ENCODE results near the gene PNPLA8. TPM values are rescaled to one million over a fixed set of nuclear protein-coding genes. Genes with fewer than 3 reads are reported as not detected.

PNPLA8 gene
- total and polyA plus RNA-seq, 2 donors from 2014 or later: 17.7 to 33.9 TPM

- Histone ChIP-seq H3K27me3 (ENCODE audit: control insufficient read depth, insufficient read depth, low read length) (no peaks in the 10 kb centered on the region), H3K4me1 (ENCODE audit: control insufficient read depth in 2 of 3, insufficient read depth in 2 of 3, low read depth in 1 of 3, low read length in 3 of 3) (no peaks in the 10 kb centered on the region), H3K9me3 (ENCODE audit: control insufficient read depth in 2 of 3, insufficient read depth in 1 of 3, low read length in 3 of 3) (no peaks in the 10 kb centered on the region), H3K36me3 (ENCODE audit: control insufficient read depth in 2 of 3, insufficient read depth in 3 of 3, low read length in 3 of 3) (no peaks in the 10 kb centered on the region), H3K4me3 (ENCODE audit: low read length in 3 of 3) (no peak overlapping the region), H3K27ac (ENCODE audit: low read depth in 2 of 2, low read length in 2 of 2) (no peak overlapping the region), H3K9ac (ENCODE audit: low read length in 3 of 3) (no peak overlapping the region)
- FAIRE-seq: no peak
- no peak for TF ChIP-seq CTCF (IDR thresholded peaks at IDR 0.05; ENCODE audit: borderline replicate concordance, extremely low read depth, insufficient read depth)
- no peak for DNase-seq
- intact Hi-C loops (cut with DNase I): no loop called here
Observed at GRCh38 chr7:108431099-108431498, 94.8 kb downstream of the PNPLA8 start.

- H3K9ac ChIP-seq (ENCODE audit: low read length in 3 of 3): no peak overlapping the region
- TF ChIP-seq CTCF (IDR thresholded peaks at IDR 0.05; ENCODE audit: borderline replicate concordance, extremely low read depth, insufficient read depth): no peak
- DNase-seq (no peak), FAIRE-seq (no peak)
- H3K4me1 ChIP-seq (ENCODE audit: control insufficient read depth in 2 of 3, insufficient read depth in 2 of 3, low read depth in 1 of 3, low read length in 3 of 3): no peaks in the 10 kb centered on the region
- H3K9me3 ChIP-seq (ENCODE audit: control insufficient read depth in 2 of 3, insufficient read depth in 1 of 3, low read length in 3 of 3): no peaks in the 10 kb centered on the region
- no peaks in the 10 kb centered on the region for H3K27me3 ChIP-seq (ENCODE audit: control insufficient read depth, insufficient read depth, low read length)
- H3K27ac ChIP-seq (ENCODE audit: low read depth in 2 of 2, low read length in 2 of 2): no peak overlapping the region
- no peak overlapping the region for H3K4me3 ChIP-seq (ENCODE audit: low read length in 3 of 3)
- no peaks in the 10 kb centered on the region for H3K36me3 ChIP-seq (ENCODE audit: control insufficient read depth in 2 of 3, insufficient read depth in 3 of 3, low read length in 3 of 3)
- intact Hi-C loops (cut with DNase I): no loop called here
Observed at GRCh38 chr7:108430664-108431063, 95.3 kb downstream of the PNPLA8 start.

DNA sequence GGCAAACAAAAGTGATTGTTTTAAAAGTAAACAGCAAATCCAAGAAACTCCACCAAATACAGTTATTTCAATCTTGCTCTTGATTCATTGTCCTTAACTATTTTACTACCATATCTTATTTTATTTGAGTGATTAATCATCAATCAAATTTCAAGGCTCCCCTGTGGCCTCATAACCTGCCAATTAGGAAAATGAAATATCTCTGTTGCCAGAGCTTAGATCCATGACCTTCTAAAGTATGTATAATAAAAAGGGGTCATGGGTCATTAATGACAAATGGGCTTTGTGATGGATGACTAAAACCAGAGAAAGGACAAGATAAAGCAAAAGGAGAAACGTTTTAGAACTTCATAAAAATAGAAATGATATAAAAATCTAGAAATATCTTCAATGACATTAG, 98.2 kb downstream of the PNPLA8 start:
- intact Hi-C loops (cut with DNase I): no loop called here
- no peak for FAIRE-seq

More for the DNA sequence above, 98.2 kb downstream of the PNPLA8 start:
- Histone ChIP-seq H3K4me1 (ENCODE audit: control insufficient read depth in 2 of 3, insufficient read depth in 2 of 3, low read depth in 1 of 3, low read length in 3 of 3) (no peaks in the 10 kb centered on the region), H3K4me3 (ENCODE audit: low read length in 3 of 3) (no peak overlapping the region), H3K27ac (ENCODE audit: low read depth in 2 of 2, low read length in 2 of 2) (no peak overlapping the region), H3K27me3 (ENCODE audit: control insufficient read depth, insufficient read depth, low read length) (no peaks in the 10 kb centered on the region), H3K36me3 (ENCODE audit: control insufficient read depth in 2 of 3, insufficient read depth in 3 of 3, low read length in 3 of 3) (no peaks in the 10 kb centered on the region), H3K9me3 (ENCODE audit: control insufficient read depth in 2 of 3, insufficient read depth in 1 of 3, low read length in 3 of 3) (no peaks in the 10 kb centered on the region), H3K9ac (ENCODE audit: low read length in 3 of 3) (no peak overlapping the region)
- no peak for DNase-seq
- TF ChIP-seq CTCF (IDR thresholded peaks at IDR 0.05; ENCODE audit: borderline replicate concordance, extremely low read depth, insufficient read depth): no peak

Measured in kidney (tissue), 14 donors.